HG03432 (cell line): ENCODE measurements around the gene TSPAN9.

Source experiments
- ATAC-seq: cut with Tn5 transposase; IDR thresholded peaks from one replicate; pipeline ENCODE4 v1.9.1; 2021; ENCODE audit warnings: mild to moderate bottlenecking, moderate library complexity; ENCODE audit not compliant: unreplicated experiment

TSPAN9 gene

DNA sequence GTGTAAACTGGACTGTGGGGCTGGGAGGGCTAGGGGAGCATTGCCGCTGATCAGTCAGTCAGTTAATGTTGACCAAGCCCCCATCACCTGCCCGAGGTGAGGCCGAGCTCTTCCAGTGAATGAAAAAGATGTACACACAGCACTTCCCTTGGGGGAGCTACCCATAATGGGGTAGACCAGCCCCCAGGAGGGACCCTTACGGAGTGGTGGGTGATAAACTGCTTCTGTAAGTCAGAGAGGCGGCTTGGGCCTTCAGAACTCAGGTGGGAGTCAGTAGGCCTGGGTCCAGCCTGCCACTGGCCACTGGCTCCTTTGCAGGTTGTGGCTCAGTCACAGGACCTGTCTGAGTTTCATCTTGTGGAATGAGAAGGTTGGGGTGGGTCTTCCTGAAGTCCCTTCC is 43.5 kb downstream of the TSPAN9 start:
- no peak for ATAC-seq

DNA sequence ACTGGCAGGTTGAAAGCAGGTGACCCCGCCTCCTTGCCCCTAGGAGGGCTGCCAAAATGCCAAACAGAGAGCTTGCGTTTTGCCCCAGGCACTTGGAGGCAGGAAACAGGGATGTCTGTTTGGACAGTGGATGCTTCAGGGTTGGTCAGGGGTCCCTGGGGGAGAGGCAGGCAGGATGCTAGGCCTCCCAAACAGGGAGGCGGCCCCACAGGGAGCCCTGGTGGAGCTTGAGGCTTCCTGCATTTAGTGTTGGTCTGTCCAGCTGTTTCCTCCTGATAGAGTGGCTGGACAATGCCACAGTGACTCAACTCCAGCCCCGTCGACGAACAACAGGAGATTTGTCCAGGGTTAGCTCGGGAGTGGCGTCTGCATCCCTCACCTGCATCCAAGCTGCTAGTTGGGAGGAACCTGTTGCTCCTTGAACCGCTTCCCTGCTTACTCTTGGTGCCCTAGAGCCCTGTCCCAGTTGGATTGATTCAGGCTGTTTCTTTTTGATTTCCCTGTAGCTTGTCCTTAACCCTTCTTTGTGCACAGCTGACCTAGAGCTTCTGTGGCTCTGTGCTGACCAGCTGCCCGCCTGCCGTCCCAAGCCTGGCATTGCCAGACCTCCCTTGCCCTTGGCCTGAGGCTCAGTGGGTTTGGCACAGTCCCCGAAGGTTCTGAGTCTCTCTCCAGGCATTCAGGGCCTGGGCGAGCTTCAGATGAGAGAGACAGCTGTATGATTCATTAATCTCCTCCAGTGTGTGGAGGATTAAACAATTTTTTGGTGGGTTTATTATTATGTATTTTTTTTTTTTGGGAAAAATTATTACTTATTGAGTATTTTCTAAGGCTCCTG is 45.9 kb downstream of the TSPAN9 start:
- ATAC-seq = no peak

DNA sequence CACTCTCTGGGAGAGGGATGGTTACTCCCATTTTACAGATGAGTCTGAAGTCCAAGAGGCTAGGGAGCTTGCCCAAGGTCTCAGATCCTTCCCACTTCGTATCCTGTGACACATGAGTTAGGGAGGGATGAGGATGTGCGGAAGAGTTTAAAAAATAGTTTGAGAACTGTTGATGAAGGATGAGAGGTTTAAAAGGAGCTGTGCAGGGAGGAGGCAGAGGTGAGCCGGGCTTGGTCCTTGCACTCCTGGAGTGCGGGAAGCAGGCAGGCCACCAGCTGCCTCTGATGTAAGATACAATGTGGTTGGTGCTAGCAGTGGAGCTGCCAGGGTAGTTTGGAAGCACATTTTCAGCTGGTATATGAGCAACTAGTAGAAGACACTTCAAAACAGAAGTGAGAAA is 46.5 kb downstream of the TSPAN9 start:
- no peak for ATAC-seq

DNA sequence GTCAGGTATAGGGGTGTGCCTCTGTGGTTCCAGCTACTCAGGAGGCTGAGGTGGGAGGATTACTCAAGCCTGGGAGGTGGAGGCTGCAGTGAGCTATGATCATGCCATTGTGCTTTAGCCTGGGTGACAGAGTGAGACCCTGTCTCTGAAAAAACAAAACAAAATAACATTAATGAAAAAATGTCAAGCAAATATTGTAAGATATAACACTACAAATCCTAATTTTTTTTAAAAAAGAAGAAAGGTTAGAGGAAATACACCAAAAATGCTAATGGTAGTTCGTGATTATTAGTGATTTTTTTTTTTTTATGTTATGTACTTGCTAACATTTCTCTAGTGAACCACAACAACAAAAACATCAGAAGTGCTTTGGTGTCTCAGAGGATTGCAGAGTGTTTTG is 47.7 kb downstream of the TSPAN9 start:
- no peak for ATAC-seq

DNA sequence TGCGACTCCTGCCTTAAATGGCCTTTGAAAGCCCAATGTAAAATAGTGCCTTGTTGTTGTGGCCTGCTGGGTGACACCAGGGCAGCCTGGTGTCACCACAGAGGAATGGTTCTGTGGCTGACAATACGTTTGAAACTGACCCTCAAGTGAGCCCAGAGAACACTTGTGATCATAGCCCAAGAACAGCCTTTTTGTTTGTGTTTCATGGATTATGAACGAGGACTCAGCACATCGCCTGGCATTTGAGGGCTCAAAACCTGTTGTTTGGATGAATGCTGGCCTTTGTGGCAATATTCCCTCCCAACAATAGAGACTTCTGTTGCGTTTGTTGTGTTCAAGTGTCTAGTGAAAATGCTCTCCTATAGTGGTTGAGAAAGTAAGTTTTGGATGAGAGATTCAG is 48.5 kb downstream of the TSPAN9 start:
- ATAC-seq = no peak

DNA sequence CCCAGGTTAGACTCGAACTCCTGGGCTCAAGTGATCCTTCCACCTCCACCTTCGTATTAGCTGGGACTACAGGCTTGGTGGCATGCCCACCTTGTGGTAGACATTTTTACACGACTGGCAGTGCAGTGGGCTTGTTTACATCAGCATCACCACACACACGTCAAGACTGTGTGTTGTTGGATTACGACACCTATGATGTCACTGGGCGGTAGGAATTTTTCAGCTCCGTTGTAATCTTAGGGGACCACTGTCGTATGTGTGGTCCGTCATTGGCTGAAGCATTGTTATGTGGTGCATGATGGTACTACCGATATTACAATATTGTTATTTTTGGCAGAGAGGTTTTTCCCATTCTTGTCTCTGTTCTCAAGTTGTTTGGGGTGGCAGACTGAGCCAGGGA is 50.7 kb downstream of the TSPAN9 start:
- no peak for ATAC-seq

DNA sequence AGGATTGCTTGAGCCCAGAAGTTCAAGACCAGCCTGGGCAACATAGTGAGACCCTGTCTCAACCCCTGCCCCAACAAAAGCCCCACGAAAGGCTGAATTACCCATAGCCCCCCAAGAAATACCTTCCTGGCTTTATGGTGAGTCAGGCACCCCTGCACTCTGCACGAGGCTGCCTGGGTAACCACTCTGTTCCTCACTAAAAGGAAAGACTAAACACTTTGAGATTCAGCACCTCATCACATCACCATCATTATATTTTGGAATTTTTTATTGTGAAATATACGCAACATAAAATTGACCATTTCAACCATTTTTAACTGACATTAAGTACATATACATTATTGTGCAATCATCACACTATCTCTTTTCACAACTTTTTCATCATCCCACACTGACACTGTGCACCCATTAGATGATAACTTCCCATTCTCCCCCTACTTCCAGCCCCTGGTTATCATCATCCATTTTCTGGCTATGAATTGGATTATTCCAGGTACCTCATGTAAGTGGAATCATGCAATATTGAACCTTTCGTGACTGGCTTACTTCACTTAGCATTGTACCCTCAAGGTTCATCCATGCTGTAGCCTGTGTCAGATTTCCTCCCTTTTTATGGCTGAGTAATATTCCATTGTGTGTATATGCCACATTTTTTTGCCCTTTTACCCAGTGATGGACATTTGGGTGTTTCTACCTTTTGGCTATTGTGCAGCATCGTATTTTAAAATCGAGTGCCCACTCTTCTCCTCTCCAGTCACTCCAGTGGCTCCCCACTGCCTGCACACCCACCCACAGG is 51.5 kb downstream of the TSPAN9 start:
- no peak for ATAC-seq

DNA sequence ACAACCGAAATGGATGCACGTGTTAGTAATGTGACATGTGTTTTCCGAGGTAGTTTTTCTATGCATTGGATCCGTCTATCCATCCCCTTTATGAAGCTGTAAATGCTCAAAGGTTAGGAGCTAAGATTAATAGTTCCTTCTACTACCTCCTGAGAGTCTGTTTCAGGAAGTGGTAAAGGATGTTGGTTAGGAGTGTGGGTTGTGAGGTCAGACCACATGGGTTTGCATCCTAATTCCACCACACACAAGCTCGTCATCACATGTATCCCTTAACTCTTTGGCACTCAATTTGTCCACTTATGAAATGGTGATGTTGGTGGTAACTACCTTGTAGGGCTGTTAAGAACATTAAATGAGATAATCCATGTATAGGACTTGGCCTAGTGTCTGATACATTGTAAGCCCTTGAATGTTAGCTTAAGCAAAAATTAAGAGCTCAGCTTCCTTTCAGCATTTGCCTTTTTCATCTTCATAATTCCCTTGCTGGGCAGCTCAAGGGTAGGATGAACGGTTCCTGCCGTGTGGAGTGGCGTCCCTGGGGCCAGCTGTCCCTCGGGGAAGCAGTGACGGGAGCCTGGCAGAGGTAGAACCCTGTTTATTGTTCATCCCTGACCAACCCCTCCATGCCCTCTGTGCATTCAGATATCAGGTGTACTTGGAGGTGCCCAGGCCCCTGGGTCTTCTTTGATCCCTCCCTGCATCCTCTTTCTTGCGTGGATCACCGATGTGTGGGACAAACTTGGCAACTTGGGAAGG is 52.3 kb downstream of the TSPAN9 start:
- ATAC-seq = no peak

DNA sequence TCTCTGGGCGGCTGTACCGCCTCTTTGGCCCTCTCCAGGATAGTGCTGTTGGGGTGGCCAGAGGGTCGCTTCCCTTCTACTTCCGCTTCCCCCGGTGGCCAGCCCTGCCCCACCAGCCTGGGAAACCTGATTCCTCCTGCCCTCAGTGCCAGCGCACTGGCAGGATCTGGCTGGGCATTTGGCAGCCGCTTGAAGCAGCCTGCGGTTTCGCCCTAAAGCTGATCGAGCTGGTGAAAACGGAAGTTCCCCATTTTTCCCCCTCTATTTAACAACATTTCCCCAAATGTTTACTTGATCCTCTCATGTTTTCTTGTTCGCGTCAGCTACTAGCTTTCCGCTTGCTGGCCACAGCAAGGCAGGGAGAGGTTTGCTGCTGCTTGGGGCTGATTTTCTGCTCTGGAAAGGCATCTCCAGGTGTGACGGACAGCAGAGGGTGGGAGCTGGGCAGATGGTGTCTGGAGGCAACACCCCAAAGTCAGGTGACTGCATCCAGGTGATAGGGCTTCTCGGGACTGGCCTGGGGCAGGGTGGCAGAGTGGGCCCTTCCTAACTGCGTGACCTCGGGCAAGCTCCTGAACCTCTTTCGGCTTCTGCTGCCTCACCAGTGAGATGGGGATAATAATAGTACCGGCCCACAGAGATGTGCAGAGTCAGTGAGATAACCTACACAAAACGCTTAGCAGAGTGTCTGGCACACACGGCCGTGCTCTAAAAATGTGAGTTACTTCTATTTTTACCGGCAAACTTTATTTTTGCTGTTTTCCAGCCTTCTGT is 53.1 kb downstream of the TSPAN9 start:
- no peak for ATAC-seq

DNA sequence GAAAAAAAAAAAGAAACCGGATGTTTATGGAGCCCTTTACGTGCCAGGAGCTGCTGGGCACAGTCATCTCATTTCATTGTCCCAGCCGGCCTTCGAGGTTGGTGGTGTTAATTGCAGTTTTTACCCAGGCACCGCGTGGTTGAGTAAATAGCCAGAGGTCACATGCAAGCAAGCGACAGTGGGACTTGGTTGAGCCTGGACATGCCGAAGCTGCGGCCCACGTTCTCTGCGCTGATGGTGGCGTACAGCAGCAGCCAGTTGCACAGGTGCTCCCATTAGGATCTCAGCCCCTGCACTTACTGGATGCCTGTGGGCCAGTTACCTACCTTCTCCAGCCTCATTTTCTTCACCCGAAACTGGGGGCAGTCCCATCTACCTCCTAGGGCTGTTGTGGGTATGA is 54.0 kb downstream of the TSPAN9 start:
- no peak for ATAC-seq

DNA sequence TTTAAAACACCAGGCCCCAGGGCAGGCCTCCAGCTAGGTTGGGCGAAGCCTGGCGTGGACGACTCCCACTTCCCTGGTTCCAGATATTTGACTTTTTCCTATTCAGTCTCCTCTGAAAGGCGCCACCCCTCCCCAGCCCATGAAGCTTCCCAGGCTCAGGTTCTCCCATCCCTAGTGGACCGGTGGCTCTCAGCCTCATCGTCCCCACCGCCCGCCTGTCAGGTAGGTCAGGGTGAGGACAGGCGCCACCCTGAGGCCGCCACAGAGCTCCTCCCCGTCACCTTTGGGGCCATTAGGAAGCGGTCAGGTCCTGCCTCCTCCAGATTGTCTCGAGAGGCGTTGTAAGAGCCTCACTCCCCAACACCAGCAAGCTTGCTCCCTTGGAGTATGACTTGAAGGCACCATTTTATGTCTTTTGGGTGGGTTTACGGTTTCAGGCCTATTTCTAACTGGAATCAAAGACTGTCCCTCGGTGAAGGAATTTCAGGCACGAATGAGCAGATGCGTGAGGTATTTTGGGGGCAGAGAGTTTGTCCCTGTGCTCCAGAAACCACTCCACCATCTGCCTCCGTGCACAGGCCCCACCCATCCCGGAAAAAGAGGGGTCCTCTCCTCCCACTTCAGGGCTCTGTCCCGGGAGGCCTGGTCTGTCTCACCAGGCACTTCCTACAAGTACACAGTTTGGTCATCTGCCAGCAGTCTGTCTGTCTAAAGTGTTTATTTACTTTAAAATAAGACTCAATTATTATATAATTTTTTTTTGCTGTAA is 55.6 kb downstream of the TSPAN9 start:
- no peak for ATAC-seq

DNA sequence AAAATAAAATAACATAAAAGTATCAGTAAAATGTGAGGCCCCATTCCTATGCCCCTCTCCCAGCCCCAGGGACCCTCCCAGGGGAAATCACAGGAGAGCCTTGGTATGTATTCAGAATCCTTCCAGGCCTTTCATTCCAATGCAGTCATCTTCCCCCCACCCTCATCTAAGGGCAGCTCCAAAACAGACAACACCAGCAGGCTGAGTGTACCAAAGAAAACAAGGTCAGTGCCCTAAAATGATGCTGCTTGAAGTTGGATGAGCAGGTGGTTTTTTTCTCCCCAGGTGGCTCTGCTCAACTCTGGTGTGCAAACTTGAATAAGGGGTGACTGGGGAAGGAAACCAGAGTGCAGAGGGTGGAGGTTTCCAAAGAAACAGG is 56.2 kb downstream of the TSPAN9 start:
- ATAC-seq = no peak

DNA sequence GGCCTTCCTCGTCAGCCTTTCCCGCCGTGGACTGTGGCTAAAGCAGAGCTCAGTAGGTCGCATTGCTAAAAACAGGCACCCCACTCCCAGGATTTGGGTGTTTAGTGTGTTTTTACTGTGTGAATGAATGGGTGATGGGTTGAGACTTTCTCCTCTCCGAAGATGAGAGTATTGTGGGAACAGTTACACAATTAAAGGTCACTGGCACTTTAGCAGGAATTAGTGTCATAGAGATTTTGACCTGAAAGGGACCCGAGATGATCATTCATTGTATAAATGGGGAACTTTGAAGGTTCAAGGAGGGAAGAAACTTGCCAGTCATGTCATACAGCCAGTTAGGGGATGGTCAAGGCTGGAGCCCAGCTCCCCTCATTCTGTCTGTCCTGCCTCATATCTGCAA is 56.9 kb downstream of the TSPAN9 start:
- ATAC-seq = no peak

DNA sequence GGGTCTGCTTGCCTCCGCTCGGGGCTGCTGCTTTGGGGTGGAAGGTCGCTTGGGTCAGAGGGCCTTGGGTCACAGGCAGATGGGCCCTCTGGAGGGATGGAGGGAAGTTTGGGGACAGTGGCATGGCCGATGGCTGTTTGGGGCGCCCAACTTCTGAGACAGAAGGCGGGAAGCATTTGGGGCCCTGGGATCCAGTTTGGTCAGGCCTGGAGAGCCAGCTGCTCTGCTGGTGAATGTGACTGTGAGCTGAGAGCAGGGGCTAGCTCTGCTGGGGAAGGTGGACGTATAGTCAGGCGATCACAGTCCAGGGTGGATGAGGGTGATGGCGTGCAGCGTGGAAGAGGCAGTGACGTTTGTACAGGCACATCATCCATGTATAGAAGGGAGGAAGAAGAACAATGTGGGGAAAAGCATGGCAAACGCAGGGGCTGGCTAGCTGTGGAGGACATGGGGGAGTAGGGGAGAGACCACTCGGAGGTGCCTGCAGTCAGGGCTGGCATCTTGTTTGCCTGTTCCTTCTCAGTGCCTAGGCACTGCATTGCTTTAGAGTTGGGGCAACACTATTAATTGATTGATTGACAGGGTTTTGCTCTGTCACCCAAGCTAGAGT is 57.5 kb downstream of the TSPAN9 start:
- no peak for ATAC-seq

DNA sequence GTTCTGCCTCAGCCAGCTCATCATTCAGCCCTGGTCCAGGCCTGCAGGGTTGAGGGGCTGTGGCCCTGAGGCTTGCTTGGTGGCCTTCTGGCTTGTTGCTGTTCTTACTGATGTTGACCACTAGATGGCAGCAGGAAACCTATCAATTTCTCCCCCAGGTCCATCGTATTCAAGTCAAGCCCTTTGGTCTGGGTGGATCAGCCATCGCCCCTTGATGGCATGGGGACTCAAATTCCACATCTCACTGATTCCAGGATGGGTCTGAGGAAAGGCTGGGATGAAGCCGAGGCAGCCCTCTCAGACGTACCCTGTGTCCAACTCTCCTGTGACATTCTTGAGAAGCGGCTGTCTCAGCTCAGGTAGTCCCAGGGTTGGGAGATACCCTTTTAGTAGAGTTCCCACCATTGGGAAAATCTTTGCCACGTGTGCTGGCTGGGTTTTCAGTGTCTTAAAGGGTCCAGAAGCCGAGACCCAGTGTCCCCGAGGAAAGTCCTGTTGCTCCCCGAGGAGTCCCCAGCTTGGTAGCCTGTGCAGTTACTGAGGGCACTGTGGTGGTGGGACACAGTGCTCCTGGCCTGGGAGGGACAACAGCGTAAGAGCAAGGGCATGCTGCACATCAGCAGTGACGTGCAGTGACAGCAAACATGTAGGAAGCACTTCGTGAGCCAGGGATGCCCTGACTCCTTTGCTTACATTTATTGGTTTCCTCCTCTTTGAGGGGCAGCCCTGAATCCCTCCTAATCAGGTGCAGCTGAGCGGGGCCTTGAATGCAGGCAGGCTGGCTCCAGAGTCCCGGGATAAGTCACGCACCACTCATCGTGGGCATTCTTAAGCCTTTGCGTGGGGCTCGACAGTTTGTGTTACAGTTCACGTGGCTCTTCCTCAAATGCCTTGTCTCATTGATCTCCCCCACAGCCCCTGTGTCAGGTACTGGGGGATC is 58.6 kb downstream of the TSPAN9 start:
- ATAC-seq = no peak

DNA sequence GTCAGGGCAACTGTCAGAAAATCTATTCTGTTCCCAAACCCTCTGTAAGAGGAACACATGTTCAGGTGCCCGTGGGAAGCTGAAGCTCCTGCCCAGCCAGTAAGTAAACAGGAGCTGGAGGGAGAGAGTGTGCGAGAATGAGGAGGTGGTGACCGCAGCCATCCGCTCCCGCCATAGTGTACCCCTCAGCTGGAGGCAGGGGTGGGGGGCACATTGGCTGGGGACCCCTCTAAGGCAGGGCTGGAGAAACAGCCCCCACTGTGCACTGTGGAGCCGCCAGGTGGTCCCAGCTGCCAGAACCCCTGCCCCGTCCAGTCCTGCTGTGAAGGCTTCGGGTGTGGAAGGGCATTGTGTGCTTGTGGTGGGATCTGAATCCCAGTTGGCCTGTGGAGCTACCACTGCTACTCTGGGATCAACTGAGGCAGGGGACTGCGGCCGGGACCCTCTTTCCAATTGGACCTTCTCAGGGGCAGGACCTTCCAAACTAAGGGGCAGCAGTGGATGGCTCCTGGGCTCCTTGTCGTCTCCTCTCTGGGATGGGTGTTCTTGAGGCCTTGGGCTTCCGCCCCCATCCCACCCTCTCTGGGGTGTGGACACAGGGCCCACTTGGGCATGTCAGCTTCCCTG is 59.6 kb downstream of the TSPAN9 start:
- ATAC-seq = no peak

DNA sequence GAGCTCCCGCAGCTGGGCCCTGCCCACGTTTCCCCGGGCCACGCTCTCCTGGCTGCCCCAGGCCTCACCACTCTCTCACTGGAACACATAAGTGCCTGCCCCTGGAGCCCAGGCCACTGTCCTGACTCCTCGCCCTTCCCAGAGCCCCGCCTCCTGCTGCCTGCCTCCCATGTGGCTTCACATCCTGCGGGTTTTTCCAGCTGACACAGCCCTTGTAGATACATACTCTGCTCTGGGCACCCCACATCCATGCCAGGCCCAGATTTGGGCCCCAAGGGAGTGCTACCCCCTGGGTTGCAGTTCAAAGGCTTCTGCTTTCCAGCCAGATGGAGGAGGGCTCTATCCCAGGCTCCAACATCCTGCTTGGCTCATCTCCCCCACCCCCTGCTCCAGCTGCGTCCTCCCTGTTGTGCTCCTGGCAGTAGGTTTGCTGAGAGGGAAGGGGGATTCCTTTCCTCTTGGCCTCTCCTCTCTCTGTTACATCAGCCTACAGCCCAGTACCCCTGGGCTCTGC is 60.1 kb downstream of the TSPAN9 start:
- no peak for ATAC-seq
